PC-3 (cell line): Measurements from ENCODE around the gene EFCAB9.

ENCODE experiments used
- CTCF ChIP-seq: fragments of 300-600 bp; sonication (generic); conservative IDR thresholded peaks from 2 replicates; pipeline ENCODE4 v1.5.1; 2017; ENCODE audit warnings: antibody characterized with exemption, low read depth, mild to moderate bottlenecking, low read length
- EZH2 ChIP-seq: fragments of 300-600 bp; sonication (generic); IDR thresholded peaks from one replicate; pipeline ENCODE4 v1.6.1; 2017; ENCODE audit warnings: antibody characterized with exemption, mild to moderate bottlenecking, low read length; ENCODE audit not compliant: unreplicated experiment

GRCh38 chr5:172150514-172151425 is 43.2 kb upstream of the EFCAB9 start:
- TF ChIP-seq EZH2, result no peak
- TF ChIP-seq CTCF, result no peak
